Ramos (cell line): Measurements from ENCODE around the gene COMMD6.
"Not testable (repeated sequence)": the region's sequence is repeated elsewhere in the genome, so short reads cannot be mapped to it uniquely, and the experiment has no call there.

Source experiments
- in situ Hi-C: fragments of 300-500 bp; cut with MboI; formaldehyde crosslinking; loops from one replicate; pipeline ENCODE4 v1.14.3; 2022; ENCODE audit warnings: low sequenced_read_pairs; ENCODE audit not compliant: unreplicated experiment

COMMD6 gene

GRCh38 chr13:75537401-75538365 is at the start of gene COMMD6:
Gene COMMD6, minus strand, starts transcription at chr13:75537841. Its CDS starts 36 bp downstream, at chr13:75537805.
- in situ Hi-C loops, result no loop called here

DNA sequence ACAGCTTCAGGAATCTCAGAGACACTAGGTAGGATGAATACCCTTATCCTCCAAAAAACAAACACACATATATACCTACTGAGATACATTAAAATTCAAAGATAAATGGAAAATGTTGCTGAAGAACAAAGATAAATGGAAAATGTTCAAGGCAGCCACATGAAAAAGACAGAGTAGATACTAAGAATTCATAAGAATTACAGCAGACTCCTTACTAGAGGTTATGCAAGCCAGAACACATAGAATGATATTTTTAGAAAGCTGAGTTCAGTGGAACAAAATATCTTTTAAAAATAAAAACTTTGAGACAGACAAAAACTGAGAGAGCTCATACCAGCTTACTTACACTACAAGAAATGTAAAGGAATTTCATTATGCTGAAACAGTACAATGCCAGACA is 47.5 kb upstream of the COMMD6 start:
- in situ Hi-C loops, result no loop called here

DNA sequence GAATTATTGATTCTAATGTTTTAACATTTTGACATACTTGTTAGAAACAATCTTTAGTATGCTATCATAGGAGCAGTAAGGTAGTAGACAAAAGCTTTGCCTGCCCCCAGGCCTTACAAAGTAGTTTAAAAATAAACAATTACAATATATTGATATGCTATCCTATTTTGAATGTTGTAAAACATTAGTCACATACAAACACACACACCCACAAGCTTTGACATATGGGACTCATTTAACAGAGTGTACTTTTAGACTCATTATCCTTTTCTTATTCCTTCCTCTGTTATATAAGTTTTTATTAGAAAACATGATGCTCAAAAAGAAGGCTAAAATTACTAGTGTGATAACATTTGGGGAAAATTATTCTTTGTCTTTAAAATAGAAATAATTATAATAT is 45.5 kb upstream of the COMMD6 start:
- in situ Hi-C loops, result no loop called here

DNA sequence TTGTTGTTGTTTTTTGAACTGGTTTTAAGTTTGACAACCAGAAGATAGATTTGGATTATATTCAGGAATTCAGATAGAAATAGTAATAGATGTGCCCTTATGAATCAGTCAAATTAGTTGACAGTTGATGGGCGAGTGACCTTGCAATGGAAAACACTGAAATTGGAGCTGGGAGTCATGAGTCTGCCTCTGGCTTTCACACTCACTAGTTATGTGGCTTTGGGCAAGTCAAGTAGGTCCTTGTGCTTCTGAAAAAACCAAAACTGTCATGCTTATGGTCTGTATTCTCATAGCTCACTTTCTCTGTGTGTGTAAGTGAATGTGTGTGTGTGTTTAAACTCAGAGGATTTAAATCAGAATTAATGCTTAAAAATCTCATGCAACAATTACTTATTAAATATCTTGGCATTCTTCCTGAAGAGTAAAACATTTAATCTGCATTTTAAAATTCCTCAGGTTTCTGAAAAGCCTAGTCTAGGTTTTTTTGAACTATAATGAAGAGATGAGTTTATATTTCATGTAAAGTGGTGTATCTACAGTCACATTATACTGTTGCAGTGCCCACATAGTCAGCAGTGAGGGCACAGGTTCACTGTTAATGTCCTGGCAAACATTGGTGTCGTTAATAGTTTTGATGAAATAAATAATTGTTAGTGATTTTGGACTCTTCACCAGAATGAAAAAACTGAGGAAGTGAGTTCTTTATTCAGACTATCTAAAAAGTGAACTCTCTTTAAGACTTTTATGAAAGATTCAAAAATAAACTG is 44.4 kb upstream of the COMMD6 start:
- in situ Hi-C loops, result no loop called here

DNA sequence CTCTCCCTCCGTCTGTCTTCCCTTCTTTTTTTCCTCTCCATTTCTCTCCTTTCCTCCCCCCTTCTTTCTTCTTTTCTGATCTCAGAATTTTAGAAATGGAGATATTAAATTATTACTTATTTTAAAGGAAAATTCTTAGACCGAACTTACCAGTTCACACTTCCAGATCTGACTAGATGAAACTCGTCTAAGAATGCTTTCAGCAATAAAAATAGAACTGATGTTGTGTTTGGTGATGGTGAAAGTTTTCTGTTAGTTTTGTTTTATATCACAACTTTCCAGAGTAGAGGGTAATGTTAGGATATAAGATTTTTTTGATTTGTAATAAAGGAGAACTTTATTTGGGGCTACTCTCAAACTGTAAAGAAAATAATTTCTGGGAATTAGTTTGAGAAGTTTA is 41.9 kb upstream of the COMMD6 start:
- in situ Hi-C loops, result no loop called here

- in situ Hi-C loops, result no loop called here
These were observed 31.9 kb upstream of the COMMD6 start for GRCh38 chr13:75569576-75569975.

GRCh38 chr13:75566658-75567057 is 29.0 kb upstream of the COMMD6 start:
- in situ Hi-C loops, result no loop called here

DNA sequence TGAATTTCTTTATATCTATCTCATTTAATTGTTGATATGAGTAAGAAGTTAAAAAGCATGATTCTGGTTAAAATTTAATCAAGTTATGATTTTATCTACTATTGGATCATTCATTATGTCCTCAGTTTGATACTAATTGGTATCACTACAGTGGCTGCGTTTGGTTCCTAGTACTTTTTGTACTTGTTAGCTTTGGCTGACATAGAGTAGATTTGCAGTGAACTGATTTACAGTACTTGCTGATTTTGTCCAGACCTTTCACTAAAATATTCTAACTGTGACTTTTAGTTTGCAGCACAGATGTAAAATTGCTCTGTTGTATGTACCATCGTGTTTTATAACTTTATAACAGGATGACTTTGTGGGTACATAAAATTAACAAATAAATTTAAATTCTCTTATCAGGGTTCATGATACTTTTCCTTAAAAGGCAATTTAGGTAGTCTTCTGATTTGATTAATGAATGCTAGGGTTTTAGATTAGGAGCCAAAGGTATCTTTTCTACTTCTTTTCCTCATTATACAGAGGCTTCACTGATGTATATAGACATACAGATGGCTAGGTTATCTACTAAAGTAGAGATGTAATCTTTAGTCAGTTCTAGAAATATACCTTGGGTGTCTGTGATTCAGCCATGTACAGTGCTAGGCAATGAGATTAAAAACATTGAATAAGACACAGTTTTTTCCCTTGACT is 20.7 kb upstream of the COMMD6 start:
- in situ Hi-C loops, result no loop called here

GRCh38 chr13:75556961-75557360 is 19.3 kb upstream of the COMMD6 start:
- in situ Hi-C loops, result no loop called here

GRCh38 chr13:75555836-75556235 is 18.2 kb upstream of the COMMD6 start:
- in situ Hi-C loops, result no loop called here

DNA sequence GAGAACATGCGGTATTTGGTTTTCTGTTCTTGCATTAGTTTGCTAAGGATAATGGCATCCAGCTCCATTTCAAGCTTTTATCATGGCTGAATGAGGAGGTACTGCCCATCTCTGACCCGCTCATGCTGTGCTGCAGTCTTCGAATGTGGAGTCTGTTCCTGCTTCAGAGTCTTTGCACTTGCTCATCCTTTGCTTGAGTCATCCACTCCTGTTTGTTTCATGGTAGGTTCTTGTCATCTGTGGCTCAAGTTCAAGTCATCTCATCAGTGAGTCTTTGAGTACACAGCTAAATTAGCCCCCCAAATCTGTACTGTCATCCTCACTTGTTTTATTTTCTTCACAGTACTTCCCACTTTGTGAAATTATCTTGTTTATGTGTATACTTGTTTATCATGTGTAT is 17.3 kb upstream of the COMMD6 start:
- in situ Hi-C loops, result no loop called here

DNA sequence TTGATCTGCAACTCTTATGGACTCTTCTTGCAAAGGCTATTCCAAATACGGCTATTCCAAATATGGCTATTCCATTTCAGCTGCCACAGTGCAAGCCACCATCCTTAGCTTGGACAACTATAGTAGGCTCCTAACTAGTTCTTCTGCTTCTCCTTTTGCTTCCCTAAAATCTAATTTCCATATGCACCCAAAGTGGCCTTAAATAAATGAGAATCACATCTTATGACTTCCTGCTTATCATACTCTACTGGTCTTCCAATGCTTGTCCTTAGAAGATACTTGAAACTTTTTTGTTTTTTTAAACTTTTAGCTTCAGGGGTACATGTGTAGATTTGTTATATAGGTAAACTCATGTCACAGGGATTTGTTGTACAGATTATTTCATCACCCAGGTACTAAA is 16.8 kb upstream of the COMMD6 start:
- in situ Hi-C loops, result no loop called here

DNA sequence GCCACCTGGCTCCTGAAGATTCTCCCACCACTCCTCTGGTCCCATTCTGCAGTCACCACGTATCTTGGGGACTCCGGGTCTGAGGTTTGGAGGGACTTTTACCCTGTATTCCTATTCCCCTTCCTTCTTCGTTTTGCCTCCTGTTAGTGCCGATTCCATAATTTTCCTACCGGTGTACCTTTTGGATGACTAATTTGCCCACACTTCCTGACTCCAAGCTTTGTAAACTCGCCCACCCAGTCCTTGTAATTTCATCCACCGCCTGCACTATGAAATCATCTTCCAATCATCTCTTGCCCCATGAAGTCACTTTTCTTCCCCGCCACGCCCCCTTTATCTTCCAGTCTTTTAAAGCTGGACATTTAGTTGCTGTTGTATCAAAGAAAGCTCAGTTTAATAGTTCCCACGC is 12.5 kb upstream of the COMMD6 start:
- in situ Hi-C loops, result no loop called here

- in situ Hi-C loops, result no loop called here
These were observed 11.9 kb upstream of the COMMD6 start, which contains the start of gene UCHL3 for GRCh38 chr13:75549262-75550158. Gene UCHL3, plus strand, starts transcription at chr13:75549791. Its CDS starts 30 bp downstream, at chr13:75549821.

DNA sequence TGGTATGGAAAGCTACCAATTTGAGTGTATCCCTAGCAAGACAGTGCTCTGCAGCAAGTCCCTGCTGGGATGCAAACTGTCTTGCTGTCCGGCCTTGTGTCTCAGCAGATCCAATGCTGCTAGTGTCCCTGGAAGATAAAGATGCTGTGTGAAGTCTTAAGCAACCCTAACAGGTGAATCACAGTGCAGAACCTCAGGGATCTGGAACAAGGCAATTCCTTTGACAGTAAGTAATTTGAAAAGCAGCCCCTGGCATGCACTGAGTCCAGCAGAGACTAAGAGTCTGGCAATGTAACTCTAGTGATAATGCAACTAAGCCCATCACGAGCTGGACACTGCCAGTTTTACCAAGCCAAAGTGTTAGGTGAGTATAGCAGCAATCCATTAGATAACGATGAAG is 10.3 kb upstream of the COMMD6 start:
- in situ Hi-C loops, result no loop called here

DNA sequence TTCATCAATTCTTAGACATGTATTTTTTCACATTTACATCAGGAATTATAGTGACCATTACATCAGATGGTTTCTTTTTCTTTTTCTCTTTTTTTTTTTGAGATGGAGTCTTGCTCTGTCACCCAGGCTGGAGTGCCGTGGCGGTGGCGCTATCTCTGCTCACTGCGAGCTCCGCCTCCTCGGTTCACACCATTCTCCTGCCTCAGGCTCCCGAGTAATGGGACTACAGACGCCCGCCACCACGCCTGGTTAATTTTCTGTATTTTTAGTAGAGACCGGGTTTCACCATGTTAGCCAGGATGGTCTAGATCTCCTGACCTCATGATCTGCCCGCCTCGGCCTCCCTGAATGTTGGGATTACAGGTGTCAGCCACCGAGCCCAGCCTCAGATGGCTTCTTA is 7.7 kb upstream of the COMMD6 start:
- in situ Hi-C loops, result not testable (repeated sequence)

- in situ Hi-C loops, result no loop called here
These were observed 7.2 kb upstream of the COMMD6 start for GRCh38 chr13:75544681-75545330.

- in situ Hi-C loops, result no loop called here
These were observed 4.3 kb upstream of the COMMD6 start for GRCh38 chr13:75541961-75542360.

DNA sequence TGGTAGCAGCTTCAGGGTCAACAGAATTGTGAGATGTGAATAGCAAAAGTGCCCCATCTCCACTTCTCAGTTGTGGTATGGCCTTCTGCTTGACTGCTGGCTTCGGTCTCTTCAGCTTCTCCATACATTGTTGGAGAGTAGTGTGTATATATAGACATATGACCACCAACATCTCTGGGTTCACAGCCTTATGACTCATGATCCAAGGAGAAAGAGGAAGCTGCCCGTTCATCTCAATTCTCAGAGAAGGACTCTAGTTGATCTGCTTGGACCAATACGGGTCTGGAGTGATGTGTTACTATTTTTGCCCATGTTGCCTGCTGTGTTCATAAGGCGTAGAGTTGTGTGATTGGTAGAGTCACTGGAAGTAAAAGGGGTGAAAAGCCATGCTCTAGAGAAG is 3.6 kb upstream of the COMMD6 start:
- in situ Hi-C loops, result no loop called here
